Measurements from ENCODE around the gene ACTN1.

Gene ACTN1

DNA sequence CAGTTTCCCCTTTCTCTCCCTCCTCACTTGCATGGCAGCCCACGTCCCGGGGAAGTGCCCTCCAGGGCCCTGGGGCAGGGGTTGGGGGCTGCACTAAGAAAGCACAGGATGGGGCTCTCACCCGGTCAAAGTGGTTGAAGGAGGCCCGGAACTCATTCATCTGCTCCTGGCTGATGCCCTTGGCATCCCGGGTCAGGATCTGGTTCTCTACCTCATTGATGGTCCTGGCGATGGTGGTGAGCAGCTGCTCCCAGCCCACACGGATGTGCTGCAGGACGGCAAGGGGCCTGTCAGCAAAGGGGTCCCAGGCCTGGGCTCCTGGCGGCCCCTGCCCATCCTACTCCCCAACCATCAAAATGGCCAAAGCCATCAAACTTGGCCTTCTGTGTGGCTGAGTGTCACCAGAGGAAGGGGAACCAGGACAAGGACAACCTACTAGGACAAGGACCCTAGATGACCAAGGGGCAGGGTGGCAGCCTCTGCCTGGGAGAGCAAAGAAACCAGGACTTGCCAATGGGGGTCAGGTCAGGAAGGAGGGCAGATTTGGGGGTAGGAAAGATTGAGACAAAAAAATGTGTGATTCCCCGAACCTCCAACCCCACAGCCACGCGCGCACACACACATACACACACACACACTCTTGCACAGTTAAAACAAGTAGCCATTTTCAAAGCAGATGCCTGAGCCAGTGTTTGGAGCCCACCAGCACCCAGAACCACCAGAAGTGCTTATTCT, 99.1 kb downstream of the ACTN1 start:
- H3K18ac ChIP-seq (ENCODE audit: low read depth in 1 of 2, low read length in 2 of 2) = no peak overlapping the region
- 96% methylated on average over 13 of the region's 13 CpGs for WGBS
- no peak overlapping the region for H3K4me2 ChIP-seq (ENCODE audit: low read length, poor library complexity, severe bottlenecking)

DNA sequence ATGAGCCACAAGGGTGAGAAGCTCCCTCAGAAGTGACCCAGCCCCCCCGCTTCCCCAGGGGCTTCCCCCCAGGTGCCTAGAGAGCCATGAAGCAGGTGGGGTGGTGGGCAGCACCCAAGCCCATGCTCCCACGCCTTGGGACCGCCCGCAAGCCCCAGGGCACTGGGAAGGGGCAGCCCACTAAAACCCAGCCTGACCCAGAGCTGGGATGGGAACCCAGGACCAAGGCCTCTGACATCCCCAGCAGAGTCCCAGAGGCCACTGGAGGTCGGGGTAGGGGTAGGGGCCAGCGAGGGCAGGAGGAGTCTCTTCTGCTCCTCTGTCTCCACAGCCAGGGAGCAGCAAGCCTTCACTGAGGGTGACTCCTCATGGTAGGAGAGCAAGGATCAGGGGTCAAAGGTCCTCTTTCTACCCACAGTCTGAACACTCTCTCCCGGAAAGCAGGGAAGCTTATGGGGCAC, 99.8 kb downstream of the ACTN1 start:
- no peak overlapping the region for H4K8ac ChIP-seq (ENCODE audit: low read length)
- DNase-seq = no peak

More for the DNA sequence above, 99.1 kb downstream of the ACTN1 start:
- Histone ChIP-seq H3K36me3 (ENCODE audit: control insufficient read depth in 1 of 2, insufficient read depth in 2 of 2, low read depth in 1 of 2, low read length in 2 of 2) (peaks cover 94 to 95% of the 10 kb centered on the region in 2 experiments), H4K91ac (ENCODE audit: low read length) (no peak overlapping the region), H3K4me3 (ENCODE audit: insufficient read depth in 1 of 2, low read depth in 1 of 2, low read length in 2 of 2) (no peak overlapping the region), H3K4me1 (ENCODE audit: control insufficient read depth, insufficient read depth, low read depth, low read length) (peaks cover 11% of the 10 kb centered on the region), H3K79me1 (replicated peaks; ENCODE audit: low read length, poor library complexity, severe bottlenecking) (peaks cover 34% of the 10 kb centered on the region), H2AK5ac (ENCODE audit: low read length, severe bottlenecking) (no peak overlapping the region), H3K27ac (ENCODE audit: low read length, poor library complexity, severe bottlenecking) (no peak overlapping the region), H3K27me3 (ENCODE audit: control insufficient read depth in 1 of 2, insufficient read depth in 1 of 2, low read length in 2 of 2) (no peaks in the 10 kb centered on the region), H2BK120ac (ENCODE audit: low read depth, low read length) (no peak overlapping the region), H4K8ac (ENCODE audit: low read length) (no peak overlapping the region), H3K23ac (ENCODE audit: low read length in 2 of 2) (no peak overlapping the region), H3K9ac (ENCODE audit: low read length) (no peak overlapping the region), H2BK5ac (ENCODE audit: low read depth, low read length, poor library complexity, severe bottlenecking) (no peak overlapping the region), H3K9me3 (ENCODE audit: control insufficient read depth, low read length) (no peaks in the 10 kb centered on the region), H2AFZ (ENCODE audit: low read depth, low read length) (no peak overlapping the region), H3K14ac (ENCODE audit: low read length in 2 of 2) (no peak overlapping the region), H2BK15ac (ENCODE audit: low read depth, poor library complexity, severe bottlenecking) (no peak overlapping the region), H2BK12ac (ENCODE audit: low read length in 2 of 2) (no peak overlapping the region), H3K4ac (ENCODE audit: low read depth in 1 of 2, low read length in 2 of 2) (no peak overlapping the region)
- DNase-seq = no peak

DNA sequence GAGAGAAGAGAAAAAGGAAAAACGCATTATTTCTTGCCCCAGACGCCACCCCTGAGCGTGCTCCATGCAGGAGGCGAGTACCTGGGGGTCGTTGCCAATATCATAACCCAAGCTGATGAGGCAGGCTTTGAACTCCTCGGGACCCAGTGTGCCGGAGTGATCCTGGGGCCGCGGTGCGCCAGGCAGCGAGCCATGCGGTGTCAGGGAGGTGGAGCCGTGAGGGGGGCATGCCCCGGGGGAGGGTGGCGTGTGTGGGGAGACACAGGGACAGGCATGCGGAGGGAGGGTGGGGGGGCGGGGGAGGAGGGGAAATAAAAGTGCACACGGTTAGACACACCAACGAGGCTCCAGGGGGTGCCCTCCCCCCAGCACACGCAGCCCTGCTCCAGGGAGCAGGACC, 100.2 kb downstream of the ACTN1 start:
- no peak overlapping the region for H2AK5ac ChIP-seq (ENCODE audit: low read length, severe bottlenecking)
- H3K4me3 ChIP-seq (ENCODE audit: insufficient read depth in 1 of 2, low read depth in 1 of 2, low read length in 2 of 2) = no peak overlapping the region
- no peak overlapping the region for H4K91ac ChIP-seq (ENCODE audit: low read length)
- H3K27ac ChIP-seq (ENCODE audit: low read length, poor library complexity, severe bottlenecking) = no peak overlapping the region
- H2BK5ac ChIP-seq (ENCODE audit: low read depth, low read length, poor library complexity, severe bottlenecking) = no peak overlapping the region
- H3K4me1 ChIP-seq (ENCODE audit: control insufficient read depth, insufficient read depth, low read depth, low read length) = peaks cover 3% of the 10 kb centered on the region
- H3K14ac ChIP-seq (ENCODE audit: low read length in 2 of 2) = no peak overlapping the region
- no peak overlapping the region for H3K4ac ChIP-seq (ENCODE audit: low read depth in 1 of 2, low read length in 2 of 2)
- H3K9ac ChIP-seq (ENCODE audit: low read length) = no peak overlapping the region
- no peak overlapping the region for H4K8ac ChIP-seq (ENCODE audit: low read length)
- no peak overlapping the region for H2AFZ ChIP-seq (ENCODE audit: low read depth, low read length)
- no peak overlapping the region for H3K4me2 ChIP-seq (ENCODE audit: low read length, poor library complexity, severe bottlenecking)
- H3K79me1 ChIP-seq (replicated peaks; ENCODE audit: low read length, poor library complexity, severe bottlenecking) = peaks cover 36% of the 10 kb centered on the region
- no peaks in the 10 kb centered on the region for H3K9me3 ChIP-seq (ENCODE audit: control insufficient read depth, low read length)
- H3K27me3 ChIP-seq (ENCODE audit: control insufficient read depth in 1 of 2, insufficient read depth in 1 of 2, low read length in 2 of 2) = no peaks in the 10 kb centered on the region
- H2BK12ac ChIP-seq (ENCODE audit: low read length in 2 of 2) = no peak overlapping the region
- no peak overlapping the region for H2BK15ac ChIP-seq (ENCODE audit: low read depth, poor library complexity, severe bottlenecking)
- H3K18ac ChIP-seq (ENCODE audit: low read depth in 1 of 2, low read length in 2 of 2) = no peak overlapping the region
- H2BK120ac ChIP-seq (ENCODE audit: low read depth, low read length) = no peak overlapping the region
- no peak overlapping the region for H3K23ac ChIP-seq (ENCODE audit: low read length in 2 of 2)
- peaks cover 90 to 96% of the 10 kb centered on the region in 2 experiments for H3K36me3 ChIP-seq (ENCODE audit: control insufficient read depth in 1 of 2, insufficient read depth in 2 of 2, low read depth in 1 of 2, low read length in 2 of 2)
- WGBS = 94% methylated on average over 17 of the region's 20 CpGs
- DNase-seq = no peak

More for the DNA sequence above, 99.8 kb downstream of the ACTN1 start:
- no peak overlapping the region for H2BK120ac ChIP-seq (ENCODE audit: low read depth, low read length)
- no peak overlapping the region for H3K9ac ChIP-seq (ENCODE audit: low read length)
- H2BK12ac ChIP-seq (ENCODE audit: low read length in 2 of 2) = no peak overlapping the region
- H2BK5ac ChIP-seq (ENCODE audit: low read depth, low read length, poor library complexity, severe bottlenecking) = no peak overlapping the region
- 94% methylated on average over 7 of the region's 7 CpGs for WGBS
- H3K27ac ChIP-seq (ENCODE audit: low read length, poor library complexity, severe bottlenecking) = no peak overlapping the region
- H3K9me3 ChIP-seq (ENCODE audit: control insufficient read depth, low read length) = no peaks in the 10 kb centered on the region
- no peak overlapping the region for H3K4me3 ChIP-seq (ENCODE audit: insufficient read depth in 1 of 2, low read depth in 1 of 2, low read length in 2 of 2)
- H3K14ac ChIP-seq (ENCODE audit: low read length in 2 of 2) = no peak overlapping the region
- no peak overlapping the region for H3K23ac ChIP-seq (ENCODE audit: low read length in 2 of 2)
- H3K4ac ChIP-seq (ENCODE audit: low read depth in 1 of 2, low read length in 2 of 2) = no peak overlapping the region
- H3K79me1 ChIP-seq (replicated peaks; ENCODE audit: low read length, poor library complexity, severe bottlenecking) = peaks cover 36% of the 10 kb centered on the region
- no peak overlapping the region for H4K91ac ChIP-seq (ENCODE audit: low read length)
- H3K4me1 ChIP-seq (ENCODE audit: control insufficient read depth, insufficient read depth, low read depth, low read length) = peaks cover 7% of the 10 kb centered on the region
- H2AFZ ChIP-seq (ENCODE audit: low read depth, low read length) = no peak overlapping the region
- no peak overlapping the region for H3K18ac ChIP-seq (ENCODE audit: low read depth in 1 of 2, low read length in 2 of 2)
- peaks cover 95% of the 10 kb centered on the region in 2 experiments for H3K36me3 ChIP-seq (ENCODE audit: control insufficient read depth in 1 of 2, insufficient read depth in 2 of 2, low read depth in 1 of 2, low read length in 2 of 2)
- H2BK15ac ChIP-seq (ENCODE audit: low read depth, poor library complexity, severe bottlenecking) = no peak overlapping the region
- H3K4me2 ChIP-seq (ENCODE audit: low read length, poor library complexity, severe bottlenecking) = no peak overlapping the region
- no peak overlapping the region for H2AK5ac ChIP-seq (ENCODE audit: low read length, severe bottlenecking)
- no peaks in the 10 kb centered on the region for H3K27me3 ChIP-seq (ENCODE audit: control insufficient read depth in 1 of 2, insufficient read depth in 1 of 2, low read length in 2 of 2)

DNA sequence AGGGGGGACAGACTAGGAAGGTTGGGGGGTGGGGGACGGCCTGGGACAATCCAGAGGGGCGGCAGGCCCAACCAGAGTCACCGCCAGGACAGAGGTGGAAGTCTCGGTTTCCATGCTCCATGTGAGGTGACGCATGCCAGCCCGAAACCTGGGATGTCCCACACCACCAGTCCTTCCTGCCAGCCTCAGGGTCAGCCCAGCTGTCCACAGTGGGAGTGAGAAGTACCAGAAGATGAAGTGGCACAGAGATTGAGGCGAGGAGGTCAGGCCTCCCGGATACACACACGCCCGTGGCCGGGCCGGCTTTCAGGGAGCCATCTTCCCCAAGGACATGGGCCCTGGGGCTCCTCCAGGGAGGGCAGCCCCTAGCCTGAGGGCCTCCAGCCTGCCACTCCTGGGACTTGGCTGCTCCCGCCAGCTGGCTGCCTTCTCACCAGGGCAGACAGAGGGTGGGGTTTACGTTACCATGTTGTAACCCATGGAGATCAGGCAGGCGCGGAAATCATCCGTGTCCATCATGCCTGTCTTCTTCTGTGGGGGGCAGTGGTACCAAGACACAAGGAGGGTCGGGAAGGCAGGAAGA, 101.0 kb downstream of the ACTN1 start:
- H3K23ac ChIP-seq (ENCODE audit: low read length in 2 of 2) = no peak overlapping the region
- H3K9me3 ChIP-seq (ENCODE audit: control insufficient read depth, low read length) = no peaks in the 10 kb centered on the region
- no peak overlapping the region for H2BK12ac ChIP-seq (ENCODE audit: low read length in 2 of 2)
- H3K9ac ChIP-seq (ENCODE audit: low read length) = no peak overlapping the region
- no peak overlapping the region for H2BK5ac ChIP-seq (ENCODE audit: low read depth, low read length, poor library complexity, severe bottlenecking)
- no peak overlapping the region for H3K4me2 ChIP-seq (ENCODE audit: low read length, poor library complexity, severe bottlenecking)
- H3K14ac ChIP-seq (ENCODE audit: low read length in 2 of 2) = no peak overlapping the region
- no peak for DNase-seq
- no peak overlapping the region for H2AK5ac ChIP-seq (ENCODE audit: low read length, severe bottlenecking)
- H2AFZ ChIP-seq (ENCODE audit: low read depth, low read length) = no peak overlapping the region
- peaks cover 37% of the 10 kb centered on the region for H3K79me1 ChIP-seq (replicated peaks; ENCODE audit: low read length, poor library complexity, severe bottlenecking)
- no peak overlapping the region for H2BK120ac ChIP-seq (ENCODE audit: low read depth, low read length)
- H4K91ac ChIP-seq (ENCODE audit: low read length) = no peak overlapping the region
- no peak overlapping the region for H3K18ac ChIP-seq (ENCODE audit: low read depth in 1 of 2, low read length in 2 of 2)
- peaks cover 3% of the 10 kb centered on the region for H3K4me1 ChIP-seq (ENCODE audit: control insufficient read depth, insufficient read depth, low read depth, low read length)
- no peak overlapping the region for H4K8ac ChIP-seq (ENCODE audit: low read length)
- H3K27ac ChIP-seq (ENCODE audit: low read length, poor library complexity, severe bottlenecking) = no peak overlapping the region
- peaks cover 90 to 96% of the 10 kb centered on the region in 2 experiments for H3K36me3 ChIP-seq (ENCODE audit: control insufficient read depth in 1 of 2, insufficient read depth in 2 of 2, low read depth in 1 of 2, low read length in 2 of 2)
- 97% methylated on average over 18 of the region's 18 CpGs for WGBS
- H3K4ac ChIP-seq (ENCODE audit: low read depth in 1 of 2, low read length in 2 of 2) = no peak overlapping the region
- H3K4me3 ChIP-seq (ENCODE audit: insufficient read depth in 1 of 2, low read depth in 1 of 2, low read length in 2 of 2) = no peak overlapping the region
- no peaks in the 10 kb centered on the region for H3K27me3 ChIP-seq (ENCODE audit: control insufficient read depth in 1 of 2, insufficient read depth in 1 of 2, low read length in 2 of 2)
- H2BK15ac ChIP-seq (ENCODE audit: low read depth, poor library complexity, severe bottlenecking) = no peak overlapping the region
